ENCODE measurements around the gene MAP10. TPM values are rescaled to one million over a fixed set of nuclear protein-coding genes. Genes with fewer than 3 reads are reported as not detected.

MAP10 gene
- polyA plus RNA-seq, 1 donor, result 2.8 TPM

GRCh38 chr1:232853994-232854797, 49.0 kb downstream of the MAP10 start:
- no peak overlapping the region for H3K4me3 ChIP-seq (ENCODE audit: low read length)
- WGBS (ENCODE audit: insufficient coverage, low lambda C conversion rate), result 80% methylated on average over 2 of the region's 7 CpGs
- H3K27me3 ChIP-seq (ENCODE audit: control insufficient read depth, insufficient read depth, low read length), result no peaks in the 10 kb centered on the region
- DNase-seq, result no peak
- H3K9me3 ChIP-seq (ENCODE audit: control insufficient read depth, low read depth, low read length), result no peaks in the 10 kb centered on the region
- no peak overlapping the region for H3K27ac ChIP-seq (ENCODE audit: low read length)
- H3K36me3 ChIP-seq (ENCODE audit: control insufficient read depth, insufficient read depth, low read length), result no peaks in the 10 kb centered on the region
- no peaks in the 10 kb centered on the region for H3K4me1 ChIP-seq (ENCODE audit: control insufficient read depth, insufficient read depth, low read length)

- Histone ChIP-seq H3K27ac (ENCODE audit: low read length) (no peak overlapping the region), H3K27me3 (ENCODE audit: control insufficient read depth, insufficient read depth, low read length) (no peaks in the 10 kb centered on the region), H3K9me3 (ENCODE audit: control insufficient read depth, low read depth, low read length) (no peaks in the 10 kb centered on the region), H3K36me3 (ENCODE audit: control insufficient read depth, insufficient read depth, low read length) (no peaks in the 10 kb centered on the region), H3K4me3 (ENCODE audit: low read length) (no peak overlapping the region), H3K4me1 (ENCODE audit: control insufficient read depth, insufficient read depth, low read length) (no peaks in the 10 kb centered on the region)
- WGBS (ENCODE audit: insufficient coverage, low lambda C conversion rate), result no CpG with 5 or more reads among the region's 2 CpGs
- no peak for DNase-seq
Measured at GRCh38 chr1:232854798-232855159, 49.6 kb downstream of the MAP10 start.

- no peaks in the 10 kb centered on the region for H3K36me3 ChIP-seq (ENCODE audit: control insufficient read depth, insufficient read depth, low read length)
- 80% methylated on average over 2 of the region's 3 CpGs for whole genome bisulfite sequencing (ENCODE audit: insufficient coverage, low lambda C conversion rate)
- H3K4me1 ChIP-seq (ENCODE audit: control insufficient read depth, insufficient read depth, low read length), result no peaks in the 10 kb centered on the region
- no peaks in the 10 kb centered on the region for H3K27me3 ChIP-seq (ENCODE audit: control insufficient read depth, insufficient read depth, low read length)
- no peak for DNase-seq
- no peaks in the 10 kb centered on the region for H3K9me3 ChIP-seq (ENCODE audit: control insufficient read depth, low read depth, low read length)
- H3K4me3 ChIP-seq (ENCODE audit: low read length), result no peak overlapping the region
- H3K27ac ChIP-seq (ENCODE audit: low read length), result no peak overlapping the region
Measured at GRCh38 chr1:232856541-232856940, 51.3 kb downstream of the MAP10 start.

Other genes starting within 250 kb of the MAP10 start
- 14.3 TPM for gene SIPA1L2, start 175.3 kb upstream of the MAP10 start, polyA plus RNA-seq
- 45.9 TPM for gene NTPCR, start 145.2 kb downstream of the MAP10 start, polyA plus RNA-seq

Data from large intestine (tissue), 3 donors.